Keratinocyte (primary cell): ENCODE results near the gene SH3GL3. TPM values are rescaled to one million over a fixed set of nuclear protein-coding genes. Genes with fewer than 3 reads are reported as not detected.

Experiments used
- DNase-seq: peaks from one replicate; pipeline ENCODE4 v3.0.0-alpha.2; 2011; ENCODE audit warnings: low read depth, missing footprints, low spot score
- FAIRE-seq: peaks from 2 replicates; lab custom pipeline; 2011; peaks lifted over from hg19 to GRCh38; lab: Jason Lieb, UNC
- H2AFZ ChIP-seq: 2 replicates; pipeline ENCODE4 v1.6.0; 2012; ENCODE audit warnings: low read length, control low read depth, inconsistent platforms; ENCODE audit not compliant: control insufficient read depth
- H3K27ac ChIP-seq: 2 replicates; pipeline ENCODE4 v1.5.1; 2011; ENCODE audit warnings: low read length; ENCODE audit not compliant: control insufficient read depth, insufficient read depth
- H3K27me3 ChIP-seq: 3 replicates; pipeline ENCODE4 v1.6.0; 2011; ENCODE audit warnings: low read length; ENCODE audit not compliant: control insufficient read depth, insufficient read depth; ENCODE audit errors: extremely low read depth
- H3K36me3 ChIP-seq, 2 experiments: 2 replicates in 1 of 2; 3 replicates in 1 of 2; pipeline ENCODE4 v1.5.1; 2011; ENCODE audit warnings: low read length in 2 of 2, mild to moderate bottlenecking in 1 of 2; ENCODE audit not compliant: control insufficient read depth in 2 of 2, insufficient read depth in 2 of 2; ENCODE audit errors: extremely low read depth in 1 of 2
- H3K4me1 ChIP-seq: 3 replicates; pipeline ENCODE4 v1.5.1; 2011; ENCODE audit warnings: low read length; ENCODE audit not compliant: control insufficient read depth, insufficient read depth; ENCODE audit errors: extremely low read depth
- H3K4me2 ChIP-seq: 3 replicates; pipeline ENCODE4 v1.6.0; 2011; ENCODE audit warnings: low read depth, low read length; ENCODE audit not compliant: control insufficient read depth, insufficient read depth; ENCODE audit errors: extremely low read depth
- H3K4me3 ChIP-seq, 3 experiments: fragments of 200-600 bp in 1 of 3; sonication (generic) in 1 of 3; 2 replicates in 2 of 3; 3 replicates in 1 of 3; pipeline ENCODE4 v1.5.1; 2011 to 2016; ENCODE audit warnings: low read length in 3 of 3, mild to moderate bottlenecking in 3 of 3, control low read depth in 2 of 3, inconsistent platforms in 1 of 3, low read depth in 1 of 3, mixed read lengths in 1 of 3, mixed run types in 1 of 3, moderate library complexity in 1 of 3; ENCODE audit not compliant: control insufficient read depth in 2 of 3, insufficient read depth in 2 of 3; ENCODE audit errors: extremely low read depth in 1 of 3
- H3K79me2 ChIP-seq: 2 replicates; pipeline ENCODE4 v1.6.0; 2012; ENCODE audit warnings: low read length; ENCODE audit not compliant: control insufficient read depth, insufficient read depth
- H3K9ac ChIP-seq: 3 replicates; pipeline ENCODE4 v1.6.0; 2011; ENCODE audit warnings: low read length; ENCODE audit not compliant: control insufficient read depth, insufficient read depth; ENCODE audit errors: extremely low read depth
- H3K9me1 ChIP-seq: 3 replicates; pipeline ENCODE4 v1.6.0; 2011; ENCODE audit warnings: low read length; ENCODE audit not compliant: control insufficient read depth, insufficient read depth; ENCODE audit errors: extremely low read depth
- H3K9me3 ChIP-seq: 2 replicates; pipeline ENCODE4 v1.5.1; 2012; ENCODE audit warnings: low read depth, low read length; ENCODE audit not compliant: control insufficient read depth
- H4K20me1 ChIP-seq: 3 replicates; pipeline ENCODE4 v1.6.0; 2011; ENCODE audit warnings: low read length; ENCODE audit not compliant: control insufficient read depth, insufficient read depth; ENCODE audit errors: extremely low read depth
- CTCF ChIP-seq, 3 experiments: IDR thresholded peaks in 1 of 3; conservative IDR thresholded peaks in 1 of 3; optimal IDR thresholded peaks in 1 of 3; 2 replicates in 2 of 3; 3 replicates in 1 of 3; pipeline versions ENCODE3 to v1.5.1; 2011; ENCODE audit warnings: low read length in 3 of 3, mild to moderate bottlenecking in 3 of 3, moderate library complexity in 2 of 3, control low read depth in 1 of 3, inconsistent platforms in 1 of 3; ENCODE audit not compliant: insufficient read depth in 2 of 3; ENCODE audit errors: extremely low read depth in 1 of 3
- EZH2 ChIP-seq: IDR thresholded peaks from one replicate; pipeline ENCODE4 v1.6.1; 2012; ENCODE audit warnings: inconsistent platforms, mild to moderate bottlenecking, low read length, moderate library complexity
- dilution Hi-C: fragments of 300-500 bp; cut with MboI; formaldehyde crosslinking; loops from one replicate; pipeline ENCODE4 v1.7.0; 2020; ENCODE audit warnings: low sequenced_read_pairs; ENCODE audit not compliant: extremely low pct_ligation_motif_present
- polyA plus RNA-seq, 5 experiments: library from polyadenylated mRNA; depleted of rRNA in 3 of 5; stranded (reverse) in 3 of 5; stranded (forward) in 1 of 5; unstranded in 1 of 5; fragments of >200 nt; gene quantifications; 1 replicate in 1 of 5; 2 replicates in 3 of 5; 3 replicates in 1 of 5; pipeline versions ENCODE4 v1.2.1 to v1.2.3, GENCODE V29; 2011 to 2012; ENCODE audit warnings: missing spikeins in 2 of 5, low read depth in 1 of 5, low replicate concordance in 1 of 5

SH3GL3 gene
- polyA plus RNA-seq, 1 donor (not counting 4 experiments of a cell fraction or from before 2014, with no cell fraction given), result 0.20 TPM

GRCh38 chr15:83496766-83497165 is 49.6 kb downstream of the SH3GL3 start:
- no peaks in the 10 kb centered on the region for H3K9me3 ChIP-seq
- no peaks in the 10 kb centered on the region for H3K79me2 ChIP-seq
- dilution Hi-C loops, result no loop called here
- H3K4me1 ChIP-seq, result no peaks in the 10 kb centered on the region
- H3K9ac ChIP-seq, result no peak overlapping the region
- TF ChIP-seq EZH2 (no peak), CTCF (optimal IDR thresholded peaks at IDR 0.05 in 1 of 3, IDR thresholded peaks at IDR 0.05 in 1 of 3, conservative IDR thresholded peaks at IDR 0.05 in 1 of 3; ENCODE audit: extremely low read depth in 1 of 3, insufficient read depth in 2 of 3, low read length in 3 of 3) (no peak)
- no peak overlapping the region for H3K27ac ChIP-seq
- H4K20me1 ChIP-seq, result no peaks in the 10 kb centered on the region
- H3K36me3 ChIP-seq, result no peaks in the 10 kb centered on the region
- DNase-seq (no peak), FAIRE-seq (no peak)
- H3K27me3 ChIP-seq, result peaks cover 4% of the 10 kb centered on the region
- H3K9me1 ChIP-seq, result no peaks in the 10 kb centered on the region
- no peak overlapping the region for H3K4me3 ChIP-seq
- no peak overlapping the region for H3K4me2 ChIP-seq
- H2AFZ ChIP-seq, result no peak overlapping the region

GRCh38 chr15:83498374-83498773 is 51.2 kb downstream of the SH3GL3 start:
- H3K27ac ChIP-seq, result no peak overlapping the region
- H3K36me3 ChIP-seq, result no peaks in the 10 kb centered on the region
- DNase-seq (no peak), FAIRE-seq (no peak)
- TF ChIP-seq EZH2 (no peak), CTCF (optimal IDR thresholded peaks at IDR 0.05 in 1 of 3, IDR thresholded peaks at IDR 0.05 in 1 of 3, conservative IDR thresholded peaks at IDR 0.05 in 1 of 3; ENCODE audit: extremely low read depth in 1 of 3, insufficient read depth in 2 of 3, low read length in 3 of 3) (no peak)
- H3K27me3 ChIP-seq, result no peaks in the 10 kb centered on the region
- H4K20me1 ChIP-seq, result no peaks in the 10 kb centered on the region
- no peaks in the 10 kb centered on the region for H3K9me3 ChIP-seq
- no peaks in the 10 kb centered on the region for H3K9me1 ChIP-seq
- H3K4me2 ChIP-seq, result no peak overlapping the region
- H3K4me3 ChIP-seq, result no peak overlapping the region
- no peaks in the 10 kb centered on the region for H3K79me2 ChIP-seq
- H2AFZ ChIP-seq, result no peak overlapping the region
- dilution Hi-C loops, result no loop called here
- no peaks in the 10 kb centered on the region for H3K4me1 ChIP-seq
- no peak overlapping the region for H3K9ac ChIP-seq
